AG20443 (cell line): ENCODE results near the gene DOCK1.

Experiments
- DNase-seq: peaks from one replicate; pipeline ENCODE4 v3.0.0; 2012; ENCODE audit warnings: low spot score, mixed read lengths

DOCK1 gene

GRCh38 chr10:127089446-127089845 lies 184.2 kb downstream of the DOCK1 start:
- DNase-seq: no peak

GRCh38 chr10:127090138-127090537 lies 184.9 kb downstream of the DOCK1 start:
- no peak for DNase-seq

- no peak for DNase-seq
These were observed 186.1 kb downstream of the DOCK1 start for GRCh38 chr10:127091354-127091753.

DNA sequence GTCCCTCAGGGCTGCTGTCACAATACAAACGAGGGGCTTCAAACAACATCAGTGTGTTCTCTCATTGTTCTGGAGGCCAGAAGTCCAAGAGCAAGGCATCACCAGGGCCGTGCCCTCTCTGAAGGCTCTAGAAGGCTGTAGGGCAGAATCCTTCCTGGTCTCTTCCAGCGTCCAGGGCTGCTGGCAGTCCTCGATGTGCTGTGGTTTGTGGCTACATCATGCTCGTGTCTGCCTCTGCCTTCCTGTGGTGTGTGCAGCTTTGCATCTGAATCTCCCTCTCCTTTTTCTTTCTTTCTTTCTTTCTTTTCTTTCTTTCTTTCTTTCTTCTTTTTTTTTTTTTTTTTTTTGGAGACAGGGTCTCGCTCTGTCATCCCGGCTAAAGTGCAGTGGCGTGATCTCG lies 187.7 kb downstream of the DOCK1 start:
- DNase-seq: no peak

DNA sequence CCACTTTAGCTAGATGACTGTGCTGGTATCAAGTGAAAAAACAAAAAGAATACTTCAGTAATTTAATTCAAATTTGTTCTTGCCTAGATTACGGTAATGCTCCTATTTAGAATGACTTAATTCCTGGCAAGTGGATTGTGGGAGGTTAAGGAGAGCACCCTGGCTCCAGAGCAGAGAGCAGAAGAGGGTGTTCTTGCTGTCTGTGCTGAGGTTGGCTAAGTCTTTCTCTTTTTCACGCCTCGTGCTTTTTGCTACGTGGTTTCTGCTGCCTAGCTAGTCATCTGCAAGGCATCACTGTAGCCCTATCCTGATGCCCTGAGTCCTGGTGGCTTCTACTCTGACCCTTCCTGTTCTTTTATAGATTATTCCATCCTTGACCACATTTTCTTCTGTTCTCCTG lies 189.8 kb downstream of the DOCK1 start:
- DNase-seq: no peak

GRCh38 chr10:127100983-127101615 lies 195.9 kb downstream of the DOCK1 start:
- no peak for DNase-seq

DNA sequence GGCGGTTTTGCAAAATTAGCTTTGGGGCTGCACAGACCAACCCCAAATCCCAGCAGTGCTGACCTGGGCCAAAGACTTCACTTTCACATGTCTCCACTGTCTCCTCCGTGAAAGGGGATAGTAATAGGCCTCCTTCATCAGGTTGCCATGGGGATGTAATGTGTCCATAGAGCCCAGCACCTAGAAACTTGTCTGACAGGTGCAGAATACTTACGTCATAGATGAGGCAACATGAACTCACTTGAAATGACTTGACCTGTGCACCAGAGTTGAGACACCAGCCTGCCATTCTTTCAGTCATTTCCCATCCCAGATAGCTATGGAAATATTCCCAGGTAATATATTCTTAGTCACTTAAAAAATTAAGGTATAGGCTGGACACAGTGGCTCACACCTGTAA lies 196.9 kb downstream of the DOCK1 start:
- no peak for DNase-seq

GRCh38 chr10:127115100-127115499 lies 209.9 kb downstream of the DOCK1 start:
- DNase-seq: no peak

GRCh38 chr10:127117125-127117524 lies 211.9 kb downstream of the DOCK1 start:
- DNase-seq: peak; percentile 72

DNA sequence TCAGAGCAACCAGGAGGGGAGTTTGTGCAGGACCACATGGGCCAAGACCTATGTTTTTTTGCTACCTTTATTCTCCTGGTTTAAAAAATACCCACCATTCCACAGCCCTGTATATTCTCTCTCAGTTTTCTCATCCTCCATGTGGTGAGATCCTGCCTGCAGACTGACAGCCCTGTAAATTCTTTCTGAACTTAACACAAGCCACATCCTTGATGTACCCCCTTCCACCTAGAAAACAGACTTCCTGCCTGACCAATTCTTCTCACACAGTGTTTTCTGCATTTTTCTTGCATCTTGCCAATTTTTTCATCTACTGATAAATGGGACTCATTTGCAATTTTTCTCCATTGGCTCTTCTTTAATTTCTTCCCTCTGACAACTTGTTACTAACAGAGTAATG lies 212.8 kb downstream of the DOCK1 start:
- no peak for DNase-seq

GRCh38 chr10:127119936-127120335 lies 214.7 kb downstream of the DOCK1 start:
- no peak for DNase-seq

- no peak for DNase-seq
These were observed 217.6 kb downstream of the DOCK1 start for GRCh38 chr10:127122831-127123230.

DNA sequence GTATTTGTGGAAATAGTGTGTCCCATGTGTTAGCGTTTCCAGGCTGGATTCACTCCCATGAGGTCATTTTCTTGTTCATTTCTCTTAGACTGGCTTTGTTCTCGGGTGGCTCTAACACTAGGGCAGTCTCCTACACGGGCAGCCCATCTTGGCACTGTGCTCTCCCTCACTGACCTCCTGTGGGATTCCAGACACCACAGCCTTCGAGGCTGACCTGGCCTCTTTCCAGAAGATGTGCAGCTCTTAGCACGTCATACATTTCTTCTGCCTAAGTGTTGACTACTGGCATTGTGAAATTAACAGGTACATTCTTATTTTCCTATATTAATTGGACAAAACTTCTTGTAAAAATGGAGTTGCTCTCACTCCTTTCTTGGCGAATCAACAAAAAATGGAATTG lies 218.4 kb downstream of the DOCK1 start:
- DNase-seq: no peak

DNA sequence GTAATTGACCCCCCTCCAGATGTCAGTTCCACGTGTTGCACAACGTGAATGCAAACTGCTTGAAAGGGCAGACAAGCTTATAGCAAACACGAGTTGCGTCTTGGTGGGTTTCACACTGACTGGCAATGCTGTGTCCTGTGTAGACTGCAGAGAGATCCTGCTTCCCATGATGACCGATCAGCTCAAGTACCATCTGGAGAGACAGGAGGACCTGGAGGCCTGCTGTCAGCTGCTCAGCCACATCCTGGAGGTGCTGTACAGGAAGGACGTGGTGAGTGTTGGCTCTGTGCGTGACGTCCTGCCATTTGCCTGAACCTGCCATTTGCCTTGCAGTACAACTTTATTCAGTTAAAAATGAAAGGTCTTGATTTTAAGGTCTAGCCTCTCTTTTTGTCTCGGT lies 220.1 kb downstream of the DOCK1 start:
- no peak for DNase-seq

GRCh38 chr10:127127822-127128221 lies 222.6 kb downstream of the DOCK1 start:
- no peak for DNase-seq

GRCh38 chr10:127129104-127129503 lies 223.9 kb downstream of the DOCK1 start:
- no peak for DNase-seq

GRCh38 chr10:127132451-127132850 lies 227.2 kb downstream of the DOCK1 start:
- no peak for DNase-seq

DNA sequence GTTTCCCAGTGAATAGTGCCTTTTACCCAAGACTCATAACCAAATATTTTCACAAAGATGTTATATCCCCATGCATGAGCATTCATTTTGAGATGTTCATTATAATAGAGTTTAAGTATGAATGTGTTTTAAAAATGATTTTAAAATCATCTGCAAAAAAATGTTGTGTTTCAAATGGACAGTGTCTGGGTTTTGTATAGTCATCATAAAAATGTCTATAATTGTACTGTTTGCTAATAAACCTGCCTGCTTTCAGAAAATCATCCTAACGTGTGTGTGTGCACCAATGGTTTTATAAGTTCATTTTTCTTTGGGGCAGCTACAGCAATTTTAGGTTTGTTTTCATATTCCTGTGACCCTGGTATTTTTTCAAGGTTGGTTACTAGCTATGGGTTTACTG lies 228.0 kb downstream of the DOCK1 start:
- no peak for DNase-seq

GRCh38 chr10:127133672-127134500 lies 228.7 kb downstream of the DOCK1 start:
- no peak for DNase-seq

DNA sequence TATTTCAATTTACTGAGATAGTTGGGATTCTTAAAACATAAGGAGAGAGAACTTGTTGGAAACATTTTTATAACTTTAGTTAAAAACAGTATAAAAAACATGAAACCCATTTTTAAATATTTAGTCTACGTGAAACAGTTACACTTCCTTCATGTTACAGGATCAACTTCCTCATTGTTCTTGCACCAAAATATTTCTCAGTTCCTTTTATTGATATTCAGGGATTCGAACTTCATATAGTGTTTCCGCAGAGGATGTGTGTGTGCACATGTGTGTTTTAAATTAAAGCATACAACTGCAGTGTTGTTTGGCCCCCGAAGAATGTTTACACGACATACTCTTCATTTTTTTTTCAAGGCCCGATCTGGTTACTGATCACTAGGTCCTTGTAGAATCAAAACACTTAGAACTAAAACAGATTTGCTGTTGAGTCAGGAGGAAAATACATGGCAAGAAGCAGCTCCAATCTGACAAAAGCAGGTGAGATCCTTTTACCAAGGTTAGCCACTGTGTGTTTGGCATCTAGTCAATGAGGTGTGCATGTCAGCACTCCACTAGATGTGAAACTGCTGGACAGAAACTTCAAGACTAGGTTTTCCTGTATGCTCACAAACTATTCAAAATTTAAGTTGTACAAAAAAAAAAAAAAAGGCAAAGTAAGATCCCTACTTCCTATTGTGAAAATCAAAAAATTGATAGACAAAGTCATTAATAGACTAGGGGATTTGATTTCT lies 230.8 kb downstream of the DOCK1 start:
- DNase-seq: no peak

DNA sequence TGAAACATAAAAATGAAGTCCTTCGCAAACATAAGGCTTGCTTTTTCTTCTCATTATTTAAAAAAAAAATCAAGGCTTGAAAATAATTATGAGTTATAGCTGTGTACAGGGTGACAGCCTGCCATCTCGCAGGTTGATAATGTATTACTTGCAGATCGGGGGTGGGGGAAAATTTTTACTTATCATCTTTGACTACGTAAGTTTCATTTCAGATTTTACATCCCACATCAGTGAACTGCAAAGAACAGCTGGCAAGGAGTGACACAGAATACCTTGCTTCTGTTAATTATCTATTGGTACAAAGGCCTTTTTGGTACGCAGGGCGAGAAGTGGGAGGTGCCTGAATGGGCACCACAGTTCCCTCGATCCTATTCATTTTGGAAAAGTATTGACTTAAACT lies 232.2 kb downstream of the DOCK1 start:
- DNase-seq: no peak

DNA sequence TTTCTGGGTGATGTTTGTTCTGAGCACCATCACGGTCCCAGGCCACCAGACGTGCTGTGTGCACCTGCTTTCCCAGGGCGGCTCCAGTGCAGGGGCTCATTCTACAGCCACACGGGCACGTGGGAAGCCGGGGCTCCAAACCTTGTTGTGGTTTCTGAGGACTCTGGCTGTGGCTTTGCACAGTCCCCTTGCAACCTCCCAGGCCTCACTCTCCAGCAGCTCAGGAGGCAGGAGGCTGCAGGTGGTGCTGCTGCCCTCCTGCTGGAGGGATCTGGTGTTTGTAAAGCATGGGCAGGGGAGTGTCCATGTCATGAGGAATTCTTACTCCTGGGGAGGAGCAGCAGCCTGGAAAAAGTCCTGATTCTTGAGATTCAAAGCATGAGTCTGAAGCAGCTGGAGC lies 236.9 kb downstream of the DOCK1 start:
- DNase-seq: no peak

GRCh38 chr10:127142856-127143255 lies 237.6 kb downstream of the DOCK1 start:
- DNase-seq: no peak
